ENCODE measurements around the gene LTBP1. TPM values are rescaled to one million over a fixed set of nuclear protein-coding genes. Genes with fewer than 3 reads are reported as not detected.

The LTBP1 gene
- total and polyA plus RNA-seq, 2 donors (not counting 1 experiment from before 2014, with no cell fraction given) = 0.69 TPM; not detected in 1

DNA sequence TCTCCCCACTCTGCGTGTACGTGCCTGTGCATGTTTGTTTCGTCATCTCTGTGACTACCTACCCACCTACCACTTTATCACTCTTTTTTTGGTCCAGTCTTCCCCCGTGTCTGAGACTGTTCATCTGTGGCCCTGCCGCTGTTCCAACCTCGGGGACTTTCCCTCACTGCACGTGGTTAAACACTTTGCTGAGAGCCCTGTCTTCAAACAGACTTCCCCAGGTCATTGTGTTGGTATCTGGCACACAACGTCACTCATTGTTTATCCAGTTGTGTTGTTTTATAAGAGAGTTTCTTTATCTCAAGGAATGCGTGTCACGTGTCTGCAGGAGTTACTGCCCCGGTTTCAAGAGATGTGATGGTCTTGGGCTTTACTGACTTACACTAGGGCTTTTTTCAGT, 267.7 kb downstream of the LTBP1 start:
- Mint-ChIP-seq H3K4me3 (peak overlapping the region; percentile 4), H3K27me3 (peaks cover 5% of the 10 kb centered on the region), H3K9me3 (ENCODE audit: insufficient read depth) (no peaks in the 10 kb centered on the region), H3K27ac (no peak overlapping the region), H3K4me1 (peaks cover 6% of the 10 kb centered on the region)
- Histone ChIP-seq H3K79me2 (ENCODE audit: control insufficient read depth, insufficient read depth, low read length) (no peaks in the 10 kb centered on the region), H3K27ac (ENCODE audit: low read length in 2 of 2) (no peak overlapping the region), H3K4me1 (ENCODE audit: control insufficient read depth in 2 of 2, insufficient read depth in 2 of 2, low read length in 2 of 2) (no peaks in the 10 kb centered on the region), H3K9me3 (ENCODE audit: control extremely low read depth in 1 of 3, control insufficient read depth in 2 of 3, insufficient read depth in 1 of 3, low read length in 2 of 3) (no peaks in the 10 kb centered on the region), H2AFZ (ENCODE audit: insufficient read depth, low read depth, low read length, poor library complexity, severe bottlenecking) (no peak overlapping the region), H3K4me3 (ENCODE audit: control extremely low read depth in 1 of 5, extremely low read depth in 1 of 5, insufficient read depth in 1 of 5, low read depth in 2 of 5, low read length in 4 of 5) (no peak overlapping the region), H3K36me3 (replicated peaks in 1 of 2; ENCODE audit: control extremely low read depth in 1 of 2, control insufficient read depth in 1 of 2, extremely low read depth in 1 of 2, insufficient read depth in 2 of 2, low read length in 1 of 2) (no peaks in the 10 kb centered on the region), H3K9ac (ENCODE audit: low read length) (no peak overlapping the region), H4K20me1 (ENCODE audit: control insufficient read depth, insufficient read depth, low read length, poor library complexity, severe bottlenecking) (no peaks in the 10 kb centered on the region), H3K4me2 (replicated peaks; ENCODE audit: low read depth, low read length, poor library complexity, severe bottlenecking) (no peak overlapping the region), H3K27me3 (replicated peaks in 1 of 4; ENCODE audit: control extremely low read depth in 1 of 4, control insufficient read depth in 3 of 4, insufficient read depth in 4 of 4, low read length in 3 of 4) (no peaks in the 10 kb centered on the region)
- ChIA-PET POLR2A (no interaction called here), CTCF (no interaction called here)
- WGBS (ENCODE audit: insufficient coverage) = 73% methylated on average over 5 of the region's 11 CpGs
- no peak for DNase-seq
- no peak for ATAC-seq (ENCODE audit: low read depth)
- no peak for TF ChIP-seq EZH2 (IDR thresholded peaks at IDR 0.05; ENCODE audit: borderline replicate concordance, insufficient read depth, low read depth, low read length, poor library complexity, severe bottlenecking)
- TF ChIP-seq, protein P1, sequence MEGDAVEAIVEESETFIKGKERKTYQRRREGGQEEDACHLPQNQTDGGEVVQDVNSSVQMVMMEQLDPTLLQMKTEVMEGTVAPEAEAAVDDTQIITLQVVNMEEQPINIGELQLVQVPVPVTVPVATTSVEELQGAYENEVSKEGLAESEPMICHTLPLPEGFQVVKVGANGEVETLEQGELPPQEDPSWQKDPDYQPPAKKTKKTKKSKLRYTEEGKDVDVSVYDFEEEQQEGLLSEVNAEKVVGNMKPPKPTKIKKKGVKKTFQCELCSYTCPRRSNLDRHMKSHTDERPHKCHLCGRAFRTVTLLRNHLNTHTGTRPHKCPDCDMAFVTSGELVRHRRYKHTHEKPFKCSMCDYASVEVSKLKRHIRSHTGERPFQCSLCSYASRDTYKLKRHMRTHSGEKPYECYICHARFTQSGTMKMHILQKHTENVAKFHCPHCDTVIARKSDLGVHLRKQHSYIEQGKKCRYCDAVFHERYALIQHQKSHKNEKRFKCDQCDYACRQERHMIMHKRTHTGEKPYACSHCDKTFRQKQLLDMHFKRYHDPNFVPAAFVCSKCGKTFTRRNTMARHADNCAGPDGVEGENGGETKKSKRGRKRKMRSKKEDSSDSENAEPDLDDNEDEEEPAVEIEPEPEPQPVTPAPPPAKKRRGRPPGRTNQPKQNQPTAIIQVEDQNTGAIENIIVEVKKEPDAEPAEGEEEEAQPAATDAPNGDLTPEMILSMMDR (IDR thresholded peaks at IDR 0.05) = no peak
- intact Hi-C loops (cut with micrococcal nuclease) = no loop called here

DNA sequence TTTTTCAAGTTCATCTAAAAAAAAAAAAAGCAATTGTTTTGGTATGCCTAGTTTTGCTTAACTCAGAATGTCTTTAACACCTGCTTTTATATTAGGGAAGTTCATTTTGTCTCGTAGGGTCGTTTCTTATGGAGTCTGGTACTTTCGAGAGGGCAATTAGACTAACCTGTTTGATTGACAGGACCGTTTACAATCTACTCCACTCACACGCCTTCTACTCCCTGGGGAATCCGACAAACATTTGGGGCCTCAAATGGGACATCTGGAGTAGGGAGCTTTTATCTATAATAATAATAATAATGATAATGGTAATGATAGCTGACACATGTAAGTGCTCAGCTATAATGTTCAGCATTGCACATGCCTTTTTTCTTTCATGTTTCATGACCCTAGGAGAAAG, 268.1 kb downstream of the LTBP1 start:
- H3K79me2 ChIP-seq (ENCODE audit: control insufficient read depth, insufficient read depth, low read length) = no peaks in the 10 kb centered on the region
- Mint-ChIP-seq H3K4me1 (peaks cover 6% of the 10 kb centered on the region), H3K27ac (no peak overlapping the region), H3K9me3 (ENCODE audit: insufficient read depth) (no peaks in the 10 kb centered on the region), H3K4me3 (peak overlapping the region; percentile 4), H3K27me3 (peaks cover 5% of the 10 kb centered on the region)
- H3K36me3 ChIP-seq (replicated peaks in 1 of 2; ENCODE audit: control extremely low read depth in 1 of 2, control insufficient read depth in 1 of 2, extremely low read depth in 1 of 2, insufficient read depth in 2 of 2, low read length in 1 of 2) = no peaks in the 10 kb centered on the region
- no CpG with 5 or more reads among the region's 6 CpGs for WGBS (ENCODE audit: insufficient coverage)
- no peak overlapping the region for H3K4me3 ChIP-seq (ENCODE audit: control extremely low read depth in 1 of 5, extremely low read depth in 1 of 5, insufficient read depth in 1 of 5, low read depth in 2 of 5, low read length in 4 of 5)
- ChIA-PET CTCF (no interaction called here), POLR2A (no interaction called here)
- H3K4me2 ChIP-seq (replicated peaks; ENCODE audit: low read depth, low read length, poor library complexity, severe bottlenecking) = no peak overlapping the region
- TF ChIP-seq, protein P1 (IDR thresholded peaks at IDR 0.05) = no peak
- no peak for TF ChIP-seq EZH2 (IDR thresholded peaks at IDR 0.05; ENCODE audit: borderline replicate concordance, insufficient read depth, low read depth, low read length, poor library complexity, severe bottlenecking)
- ATAC-seq (ENCODE audit: low read depth) (no peak), DNase-seq (no peak)
- intact Hi-C loops (cut with micrococcal nuclease) = no loop called here
- no peaks in the 10 kb centered on the region for H3K27me3 ChIP-seq (replicated peaks in 1 of 4; ENCODE audit: control extremely low read depth in 1 of 4, control insufficient read depth in 3 of 4, insufficient read depth in 4 of 4, low read length in 3 of 4)
- no peak overlapping the region for H2AFZ ChIP-seq (ENCODE audit: insufficient read depth, low read depth, low read length, poor library complexity, severe bottlenecking)
- H3K9me3 ChIP-seq (ENCODE audit: control extremely low read depth in 1 of 3, control insufficient read depth in 2 of 3, insufficient read depth in 1 of 3, low read length in 2 of 3) = no peaks in the 10 kb centered on the region
- no peaks in the 10 kb centered on the region for H4K20me1 ChIP-seq (ENCODE audit: control insufficient read depth, insufficient read depth, low read length, poor library complexity, severe bottlenecking)
- no peaks in the 10 kb centered on the region for H3K4me1 ChIP-seq (ENCODE audit: control insufficient read depth in 2 of 2, insufficient read depth in 2 of 2, low read length in 2 of 2)
- no peak overlapping the region for H3K27ac ChIP-seq (ENCODE audit: low read length in 2 of 2)
- no peak overlapping the region for H3K9ac ChIP-seq (ENCODE audit: low read length)
